T1000 (cell line): ENCODE measurements around the gene EMC10.
A peak's percentile ranks its signal among the peaks of the same experiment; 100 is the strongest.
"Not testable (repeated sequence)": the region's sequence is repeated elsewhere in the genome, so short reads cannot be mapped to it uniquely, and the experiment has no call there.

ENCODE experiments used
- DNase-seq: peaks from one replicate; lab custom pipeline; 2025; ENCODE audit warnings: mixed read lengths; lab: John Stamatoyannopoulos, UW

EMC10 gene

GRCh38 chr19:50476224-50476906, at the start of gene EMC10, which contains the start of gene GARIN5A:
Gene EMC10 (plus strand): TSS chr19:50476507. CDS start chr19:50476545, 38 bp downstream.
Gene GARIN5A (minus strand): TSS chr19:50476848. CDS start chr19:50476388, 460 bp downstream.
- DNase-seq, result peak; percentile 91

GRCh38 chr19:50427318-50427925, 48.9 kb upstream of the EMC10 start:
- DNase-seq, result no peak

DNA sequence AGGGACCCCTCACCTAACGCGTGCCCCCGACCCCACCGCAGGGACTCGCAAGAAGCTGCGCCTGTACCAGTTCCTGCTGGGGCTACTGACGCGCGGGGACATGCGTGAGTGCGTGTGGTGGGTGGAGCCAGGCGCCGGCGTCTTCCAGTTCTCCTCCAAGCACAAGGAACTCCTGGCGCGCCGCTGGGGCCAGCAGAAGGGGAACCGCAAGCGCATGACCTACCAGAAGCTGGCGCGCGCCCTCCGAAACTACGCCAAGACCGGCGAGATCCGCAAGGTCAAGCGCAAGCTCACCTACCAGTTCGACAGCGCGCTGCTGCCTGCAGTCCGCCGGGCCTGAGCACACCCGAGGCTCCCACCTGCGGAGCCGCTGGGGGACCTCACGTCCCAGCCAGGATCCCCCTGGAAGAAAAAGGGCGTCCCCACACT, 48.3 kb upstream of the EMC10 start:
- no peak for DNase-seq

DNA sequence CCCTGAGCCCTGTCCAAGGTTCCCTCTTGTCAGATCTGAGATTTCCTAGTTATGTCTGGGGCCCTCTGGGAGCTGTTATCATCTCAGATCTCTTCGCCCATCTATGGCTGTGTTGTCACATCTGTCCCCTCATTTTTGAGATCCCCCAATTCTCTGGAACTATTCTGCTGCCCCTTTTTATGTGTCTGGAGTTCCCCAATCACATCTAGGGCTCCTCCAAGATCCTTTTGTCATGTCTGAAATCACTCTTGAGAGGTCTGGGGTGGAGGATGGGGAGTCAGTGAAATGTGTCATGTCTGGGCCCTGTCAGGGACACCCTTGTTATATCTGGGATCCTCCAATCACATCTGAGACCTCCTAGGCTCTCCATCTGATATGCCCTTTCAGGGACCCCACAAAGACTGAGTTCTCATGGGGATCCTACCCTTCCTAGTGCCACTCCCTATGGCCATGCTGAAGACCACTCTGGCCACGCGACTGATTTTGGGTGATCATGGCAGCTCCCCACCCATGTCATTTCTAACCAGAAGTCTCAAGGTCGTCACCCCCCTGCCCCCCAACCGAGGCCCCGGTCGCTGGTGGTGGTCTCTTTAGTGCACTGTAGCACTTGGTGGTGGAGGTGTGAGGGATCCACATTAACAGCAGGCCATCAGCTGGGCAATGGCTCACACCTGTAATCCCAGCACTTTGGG, 47.4 kb upstream of the EMC10 start:
- no peak for DNase-seq

GRCh38 chr19:50430888-50431342, 45.4 kb upstream of the EMC10 start:
- DNase-seq, result no peak

DNA sequence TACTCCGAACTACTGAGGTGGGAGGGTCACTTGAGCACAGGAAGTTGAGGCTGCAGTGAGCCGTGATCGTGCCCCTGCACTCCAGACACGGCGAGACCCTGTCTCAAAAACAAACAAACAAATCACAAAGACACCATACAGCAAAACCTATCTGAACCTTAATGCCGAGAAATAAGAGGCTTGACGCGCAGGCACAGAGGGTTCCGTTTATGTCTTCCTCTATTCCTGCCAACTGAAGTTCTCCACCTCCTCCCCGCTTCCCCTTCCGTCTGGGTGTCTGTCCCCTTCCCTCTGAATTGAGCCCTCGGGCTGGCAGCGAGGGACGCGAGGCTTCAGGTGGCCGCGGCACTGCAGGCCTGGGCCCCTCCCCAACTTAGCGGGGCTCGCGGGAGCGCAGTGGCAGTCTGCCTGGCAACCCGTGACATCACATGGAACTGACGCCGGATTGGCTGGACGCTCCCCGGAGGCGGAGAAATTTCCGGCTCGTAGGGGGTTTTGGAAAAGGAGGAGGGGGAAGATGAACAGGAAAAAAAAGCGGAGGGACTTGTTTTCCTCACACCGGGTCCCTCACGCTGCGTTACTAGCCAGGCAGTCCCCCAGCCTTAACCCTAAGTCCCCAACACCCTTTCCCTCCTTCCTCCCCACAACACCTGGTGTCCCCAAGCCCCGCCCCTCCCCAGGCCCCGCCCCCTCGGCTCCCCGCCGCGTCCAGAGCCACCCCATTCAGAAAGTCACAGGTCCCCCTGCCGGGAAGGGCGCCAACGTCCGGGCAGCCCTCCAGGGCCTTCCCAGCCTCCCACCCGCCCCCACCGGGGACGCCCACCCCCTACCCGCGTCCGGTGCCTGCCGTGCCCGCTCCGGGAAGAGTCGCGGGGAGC, 44.7 kb upstream of the EMC10 start:
- peak; percentile 52 for DNase-seq

- DNase-seq, result no peak
These were observed 43.9 kb upstream of the EMC10 start, which contains the start of gene MYBPC2 for GRCh38 chr19:50432221-50433028. Gene MYBPC2 (plus strand): TSS chr19:50432892. CDS start chr19:50432954, 62 bp downstream.

DNA sequence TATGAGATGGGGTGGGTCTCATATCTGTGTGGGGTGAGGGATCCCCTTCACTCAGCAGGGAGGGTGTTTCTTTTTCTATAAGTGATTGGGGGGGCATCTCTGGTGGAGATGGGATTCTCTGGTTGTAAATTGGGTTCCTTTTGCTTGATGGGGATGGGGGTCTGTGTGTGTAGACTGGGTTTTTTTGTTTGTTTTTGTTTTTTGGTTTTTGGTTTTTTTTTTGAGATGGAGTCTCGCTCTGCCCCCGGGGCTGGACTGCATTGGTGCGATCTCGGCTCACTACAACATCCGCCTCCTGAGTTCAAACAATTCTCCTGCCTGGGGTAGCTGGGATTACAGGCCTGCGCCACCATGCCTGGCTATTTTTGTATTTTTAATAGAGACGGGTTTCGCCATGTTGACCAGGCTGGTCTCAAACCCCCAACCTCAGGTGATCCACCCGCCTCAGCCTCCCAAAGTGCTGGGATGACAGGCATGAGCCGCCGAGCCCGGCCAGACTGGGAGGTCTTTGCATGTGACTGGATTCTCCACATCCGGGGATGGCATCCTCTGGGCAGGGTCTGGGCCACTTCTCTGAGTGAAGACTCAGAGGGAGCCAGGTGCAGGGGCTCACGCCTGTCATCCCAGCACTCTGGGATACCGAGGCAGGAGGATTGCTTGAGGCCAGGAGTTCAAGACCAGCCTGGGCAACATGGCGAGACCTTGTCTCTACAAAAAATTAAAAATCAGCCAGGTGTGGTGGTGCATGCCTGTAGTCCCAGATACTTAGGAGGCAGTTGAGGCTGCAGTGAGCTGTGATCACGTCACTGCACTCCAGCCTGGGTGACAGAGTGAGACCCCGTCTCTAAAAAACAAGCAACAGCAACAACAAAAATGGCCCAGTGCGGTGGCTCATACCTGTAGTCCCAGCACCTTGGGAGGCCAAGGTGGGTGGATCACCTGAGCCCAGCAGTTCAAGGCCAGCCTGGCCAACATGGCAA, 42.8 kb upstream of the EMC10 start:
- no peak for DNase-seq

GRCh38 chr19:50434525-50434924, 41.8 kb upstream of the EMC10 start:
- DNase-seq, result no peak

- DNase-seq, result no peak
These were observed 41.1 kb upstream of the EMC10 start for GRCh38 chr19:50435221-50435620.

- no peak for DNase-seq
These were observed 40.7 kb upstream of the EMC10 start for GRCh38 chr19:50435627-50436026.

DNA sequence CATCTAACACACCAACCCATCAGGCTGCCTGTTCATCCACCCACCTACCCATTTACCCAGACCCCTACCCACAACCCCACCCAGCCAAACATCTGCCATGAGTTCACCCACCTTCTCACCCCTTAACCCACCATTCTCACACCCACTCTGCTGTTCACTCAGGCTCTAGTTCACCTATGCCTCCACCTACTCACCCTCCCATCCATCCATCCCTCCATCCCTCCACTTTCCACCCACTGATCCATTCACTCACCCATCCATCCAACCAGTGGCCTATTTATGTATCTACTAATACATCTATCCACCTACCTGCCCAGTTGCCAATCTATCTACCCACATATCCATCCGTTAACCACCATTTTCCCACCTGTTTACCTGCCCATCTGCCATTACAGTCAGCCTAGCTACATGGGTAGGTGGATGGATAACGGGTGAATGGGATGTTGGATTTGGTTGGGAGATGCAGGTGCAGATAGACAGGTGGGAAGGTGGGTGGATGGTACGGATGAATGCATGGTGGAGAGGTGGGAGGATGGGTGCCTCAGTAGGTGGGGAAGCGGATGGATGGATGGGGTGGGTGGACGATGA, 38.4 kb upstream of the EMC10 start:
- DNase-seq, result no peak

GRCh38 chr19:50439130-50439529, 37.2 kb upstream of the EMC10 start:
- DNase-seq, result not testable (repeated sequence)

DNA sequence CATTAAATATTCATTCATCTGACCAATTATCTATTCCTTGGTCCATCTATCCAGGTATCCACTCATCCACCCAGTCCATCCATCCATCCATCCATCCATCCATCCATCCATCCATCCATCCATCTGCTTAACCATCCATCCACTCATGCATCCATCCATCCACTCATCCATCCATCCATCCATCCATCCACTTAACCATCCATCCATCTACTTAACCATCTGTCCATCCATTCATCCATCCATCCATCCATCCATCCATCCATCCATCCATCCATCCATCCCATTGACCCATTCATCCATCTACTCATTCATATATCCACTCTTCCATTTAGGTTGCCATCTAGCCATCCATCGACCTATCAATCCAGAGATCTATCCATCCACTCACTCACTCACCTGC, 32.2 kb upstream of the EMC10 start:
- no peak for DNase-seq

DNA sequence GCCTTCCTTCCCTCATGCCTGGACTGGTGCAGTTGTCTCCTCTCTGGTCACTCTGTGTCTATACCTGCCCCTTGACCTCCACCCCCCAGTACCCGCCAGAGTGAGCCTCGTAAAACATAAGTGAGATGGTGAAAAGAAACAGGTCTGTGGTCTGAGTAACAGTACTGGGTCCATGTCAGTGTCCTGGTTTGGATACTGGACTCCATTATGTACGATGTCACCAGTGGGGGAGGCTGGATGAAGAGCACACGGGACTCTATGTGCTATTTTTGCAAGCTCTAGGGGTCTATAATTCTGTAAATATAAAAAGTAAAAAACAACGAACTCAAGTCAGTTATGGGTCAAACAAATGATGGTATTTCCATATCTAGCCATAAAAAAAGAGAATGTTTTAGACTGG, 29.3 kb upstream of the EMC10 start:
- no peak for DNase-seq

- no peak for DNase-seq
These were observed 28.6 kb upstream of the EMC10 start for GRCh38 chr19:50447750-50448149.

- DNase-seq, result no peak
These were observed 26.9 kb upstream of the EMC10 start for GRCh38 chr19:50449236-50449899.

DNA sequence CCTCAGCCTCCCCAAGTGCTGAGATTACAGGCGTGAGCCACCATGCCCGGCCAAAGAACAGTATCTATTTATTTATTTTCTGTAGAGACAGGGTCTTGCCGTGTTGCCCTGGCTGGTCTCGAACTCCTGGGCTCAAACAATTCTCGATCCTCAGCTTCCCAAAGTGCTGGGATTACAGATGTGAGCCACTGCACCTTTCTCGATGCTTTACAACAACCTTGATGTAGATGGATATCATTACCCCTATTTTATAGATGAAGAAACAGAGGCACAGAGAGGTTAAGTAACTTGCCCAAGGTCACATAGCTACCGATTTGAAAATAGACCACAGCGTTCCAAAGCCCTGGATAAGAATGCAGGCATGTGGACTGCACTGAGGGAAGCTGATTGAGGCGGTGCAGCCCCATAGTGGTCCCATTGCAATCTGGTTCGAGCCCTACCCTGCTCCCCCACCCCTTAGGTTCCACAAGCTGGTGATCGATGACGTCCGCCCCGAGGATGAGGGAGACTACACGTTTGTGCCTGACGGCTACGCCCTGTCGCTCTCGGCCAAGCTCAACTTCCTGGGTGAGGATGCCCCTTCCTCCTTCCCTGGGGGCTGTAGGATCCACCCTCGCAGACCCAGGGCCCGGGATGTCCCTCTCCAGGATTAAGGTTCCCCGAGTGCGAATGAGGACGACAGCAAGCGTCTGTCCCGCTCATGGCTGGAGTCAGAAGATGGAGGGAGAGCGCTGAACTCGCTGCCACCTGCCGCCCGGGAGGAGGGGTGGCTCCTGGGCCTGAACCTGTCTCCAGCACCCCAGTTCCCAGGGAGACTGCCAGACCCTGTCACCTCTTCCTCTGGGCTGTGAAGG, 25.7 kb upstream of the EMC10 start:
- DNase-seq, result no peak
